Endodermal cell (in vitro differentiated cells): ENCODE data around the gene ZHX3. TPM values are rescaled to one million over a fixed set of nuclear protein-coding genes. Genes with fewer than 3 reads are reported as not detected.

Experiments used
- DNase-seq: peaks from one replicate; pipeline ENCODE4 v3.0.0-alpha.2; 2017
- H3K27ac ChIP-seq: 2 replicates; pipeline ENCODE4 v1.5.1; 2013; ENCODE audit warnings: mild to moderate bottlenecking, low read depth, low read length, moderate library complexity
- H3K27me3 ChIP-seq: 2 replicates; pipeline ENCODE4 v1.6.1; 2013; ENCODE audit warnings: mild to moderate bottlenecking, low read length, moderate library complexity; ENCODE audit not compliant: insufficient read depth, control insufficient read depth, poor library complexity, severe bottlenecking
- H3K36me3 ChIP-seq: 2 replicates; pipeline ENCODE4 v1.7.0; 2013; ENCODE audit warnings: mild to moderate bottlenecking, low read length, moderate library complexity; ENCODE audit not compliant: control insufficient read depth, insufficient read depth
- H3K4me1 ChIP-seq: one replicate; pipeline ENCODE4 v1.7.0; 2013; ENCODE audit warnings: low read length; ENCODE audit not compliant: control insufficient read depth, insufficient read depth
- H3K4me3 ChIP-seq: 2 replicates; pipeline ENCODE4 v1.5.1; 2013; ENCODE audit warnings: mild to moderate bottlenecking, low read length, moderate library complexity
- H3K9ac ChIP-seq: 2 replicates; pipeline ENCODE4 v1.6.1; 2013; ENCODE audit warnings: mild to moderate bottlenecking, low read length, moderate library complexity; ENCODE audit not compliant: poor library complexity, severe bottlenecking; ENCODE audit errors: extremely low read depth
- H3K9me3 ChIP-seq: 2 replicates; pipeline ENCODE4 v1.6.1; 2013; ENCODE audit warnings: mild to moderate bottlenecking, low read length, moderate library complexity; ENCODE audit not compliant: control insufficient read depth
- H3K27ac Mint-ChIP-seq: 2 replicates; pipeline ENCODE4 v1.8.0; 2020; ENCODE audit warnings: mixed read lengths
- H3K27me3 Mint-ChIP-seq: 2 replicates; pipeline ENCODE4 v1.8.0; 2021; ENCODE audit warnings: mild to moderate bottlenecking, mixed read lengths; ENCODE audit not compliant: insufficient read depth
- H3K36me3 Mint-ChIP-seq: 2 replicates; pipeline ENCODE4 v1.8.0; 2020; ENCODE audit warnings: low read depth, mixed read lengths
- H3K4me1 Mint-ChIP-seq: 2 replicates; pipeline ENCODE4 v1.8.0; 2020; ENCODE audit warnings: mixed read lengths
- H3K4me3 Mint-ChIP-seq: 2 replicates; pipeline ENCODE4 v1.8.0; 2020; ENCODE audit warnings: mild to moderate bottlenecking, moderate library complexity, mixed read lengths
- H3K9me3 Mint-ChIP-seq: 2 replicates; pipeline ENCODE4 v1.8.0; 2020; ENCODE audit warnings: mild to moderate bottlenecking, mixed read lengths
- CTCF ChIP-seq: fragments of 200-600 bp; sonication (generic); conservative IDR thresholded peaks from 2 replicates; pipeline ENCODE4 v1.5.0; 2021; ENCODE audit warnings: antibody characterized with exemption, mild to moderate bottlenecking
- WGBS, 2 experiments: methylation state at CpG; one replicate each; pipeline versions ENCODE4 v1.1.5 to v1.1.7; 2013; ENCODE audit warnings: missing lambda C conversion rate in 2 of 2, mixed read lengths in 1 of 2; ENCODE audit not compliant: insufficient coverage in 1 of 2, insufficient read length in 1 of 2; 5-methylcytosine and 5-hydroxymethylcytosine counted together
- total RNA-seq, 2 donors: library from RNA; stranded (reverse); fragmentation: NEBNext Ultra II Directional in 1 of 2; extraction: Animal tissue kit (Norgen Biotek cat#: 25700) in 1 of 2; gene quantifications; 2 replicates in 1 of 2; 3 replicates in 1 of 2; pipeline ENCODE4 v1.2.1, GENCODE V29; 2021

The ZHX3 gene
- total RNA-seq, 2 donors from 2014 or later, result 5.4 to 5.5 TPM

- no peak overlapping the region for H3K9ac ChIP-seq
- no peaks in the 10 kb centered on the region for H3K27me3 ChIP-seq
- Mint-ChIP-seq H3K27ac (peak overlapping the region; percentile 20), H3K27me3 (no peaks in the 10 kb centered on the region), H3K36me3 (peaks cover 79% of the 10 kb centered on the region), H3K4me3 (no peak overlapping the region), H3K9me3 (no peaks in the 10 kb centered on the region), H3K4me1 (no peaks in the 10 kb centered on the region)
- 93 to 94% methylated on average over 6 to 11 of the region's 11 CpGs for WGBS, 2 experiments
- H3K9me3 ChIP-seq, result no peaks in the 10 kb centered on the region
- no peak for DNase-seq
- H3K4me1 ChIP-seq, result no peaks in the 10 kb centered on the region
- no peak overlapping the region for H3K27ac ChIP-seq
- TF ChIP-seq CTCF, result no peak
- no peak overlapping the region for H3K4me3 ChIP-seq
- peaks cover 88% of the 10 kb centered on the region for H3K36me3 ChIP-seq
Observed at GRCh38 chr20:41167481-41168253, 149.9 kb downstream of the ZHX3 start.

GRCh38 chr20:41167118-41167470 lies 150.4 kb downstream of the ZHX3 start:
- Mint-ChIP-seq H3K27ac (peak overlapping the region; percentile 20), H3K36me3 (peaks cover 84% of the 10 kb centered on the region)

More at GRCh38 chr20:41167118-41167470, 150.4 kb downstream of the ZHX3 start:
- H3K9ac ChIP-seq, result no peak overlapping the region
- no peak for DNase-seq
- H3K4me1 Mint-ChIP-seq, result no peaks in the 10 kb centered on the region
- WGBS, 2 experiments, result 91 to 100% methylated on average over 3 of the region's 3 CpGs
- H3K36me3 ChIP-seq, result peaks cover 94% of the 10 kb centered on the region
- no peaks in the 10 kb centered on the region for H3K27me3 Mint-ChIP-seq
- no peaks in the 10 kb centered on the region for H3K9me3 Mint-ChIP-seq
- no peaks in the 10 kb centered on the region for H3K27me3 ChIP-seq
- H3K4me1 ChIP-seq, result no peaks in the 10 kb centered on the region
- TF ChIP-seq CTCF, result no peak
- no peak overlapping the region for H3K4me3 ChIP-seq
- no peak overlapping the region for H3K4me3 Mint-ChIP-seq
- no peak overlapping the region for H3K27ac ChIP-seq
- H3K9me3 ChIP-seq, result no peaks in the 10 kb centered on the region
